Measurements from ENCODE around the gene PTF1A.

PTF1A gene, protein sequence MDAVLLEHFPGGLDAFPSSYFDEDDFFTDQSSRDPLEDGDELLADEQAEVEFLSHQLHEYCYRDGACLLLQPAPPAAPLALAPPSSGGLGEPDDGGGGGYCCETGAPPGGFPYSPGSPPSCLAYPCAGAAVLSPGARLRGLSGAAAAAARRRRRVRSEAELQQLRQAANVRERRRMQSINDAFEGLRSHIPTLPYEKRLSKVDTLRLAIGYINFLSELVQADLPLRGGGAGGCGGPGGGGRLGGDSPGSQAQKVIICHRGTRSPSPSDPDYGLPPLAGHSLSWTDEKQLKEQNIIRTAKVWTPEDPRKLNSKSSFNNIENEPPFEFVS

DNA sequence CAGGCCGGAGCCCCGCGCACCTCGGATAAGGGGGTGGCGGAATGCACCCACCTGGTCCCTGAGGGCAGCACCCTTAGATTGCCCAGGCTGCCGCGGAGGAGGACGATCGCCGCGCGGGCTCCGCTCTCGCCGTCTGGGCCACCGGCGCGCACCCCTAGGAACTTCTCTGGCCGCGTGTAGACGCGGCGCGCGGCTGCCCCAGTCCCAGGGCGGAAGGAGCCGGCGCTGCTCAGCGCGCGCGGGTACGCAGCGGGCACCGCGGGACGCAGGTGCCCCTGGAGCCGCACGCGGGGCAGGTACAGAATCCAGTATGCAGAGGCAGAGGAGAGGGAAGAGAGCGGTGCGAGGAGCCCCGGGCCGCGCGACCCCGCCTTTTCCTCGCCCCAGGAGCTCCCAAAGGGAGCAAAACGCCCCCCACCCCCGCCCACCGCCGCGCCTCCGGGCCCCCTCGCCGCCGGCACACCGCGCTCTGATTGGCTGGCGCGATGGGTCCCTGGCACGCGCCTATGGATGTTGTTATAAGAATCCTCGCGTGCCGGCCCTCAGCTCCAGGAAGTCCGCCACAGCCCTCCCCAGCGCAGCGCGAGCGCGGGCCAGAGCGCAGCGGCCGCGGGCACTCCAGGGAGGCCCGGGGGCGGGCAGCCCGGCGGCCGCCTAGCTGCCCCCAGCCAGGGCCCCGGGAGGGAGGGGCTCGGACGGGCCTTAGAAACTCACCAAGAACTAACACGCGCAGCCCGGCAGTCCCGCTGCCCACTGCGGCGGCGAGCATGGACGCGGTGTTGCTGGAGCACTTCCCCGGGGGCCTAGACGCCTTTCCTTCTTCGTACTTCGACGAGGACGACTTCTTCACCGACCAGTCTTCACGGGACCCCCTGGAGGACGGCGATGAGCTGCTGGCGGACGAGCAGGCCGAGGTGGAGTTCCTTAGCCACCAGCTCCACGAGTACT lies at the start of gene PTF1A:
TSS of gene PTF1A (plus strand) at position 549 of the 948 bp plus-strand sequence. CDS start at position 768, 219 bp downstream.
- no peak for DNase-seq

DNA sequence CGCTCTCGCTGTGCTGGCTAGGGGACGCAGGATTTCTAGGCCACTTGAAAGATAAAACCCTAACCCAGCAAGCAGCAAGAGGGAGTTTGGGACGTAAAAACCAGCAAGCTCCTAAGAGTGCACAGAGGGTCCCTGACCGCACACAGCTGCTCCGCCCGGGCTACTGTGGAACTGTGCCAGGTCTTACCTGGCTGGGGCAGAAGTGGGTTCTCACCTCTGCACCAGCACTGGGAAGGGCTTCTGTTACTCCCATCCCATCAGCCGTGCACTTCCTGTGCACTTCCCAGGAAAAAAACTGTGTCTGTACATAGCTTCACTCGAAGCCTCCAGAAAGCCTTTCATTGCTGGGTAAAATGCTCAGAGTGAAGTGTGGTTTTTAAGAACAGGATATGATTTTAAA lies 45.9 kb upstream of the PTF1A start:
- no peak for DNase-seq

- no peak for DNase-seq
Observed at GRCh38 chr10:23147035-23147434, 45.1 kb upstream of the PTF1A start.

GRCh38 chr10:23148214-23148613 lies 43.9 kb upstream of the PTF1A start:
- DNase-seq = no peak

- DNase-seq = no peak
Observed at GRCh38 chr10:23150091-23150490, 42.0 kb upstream of the PTF1A start.

DNA sequence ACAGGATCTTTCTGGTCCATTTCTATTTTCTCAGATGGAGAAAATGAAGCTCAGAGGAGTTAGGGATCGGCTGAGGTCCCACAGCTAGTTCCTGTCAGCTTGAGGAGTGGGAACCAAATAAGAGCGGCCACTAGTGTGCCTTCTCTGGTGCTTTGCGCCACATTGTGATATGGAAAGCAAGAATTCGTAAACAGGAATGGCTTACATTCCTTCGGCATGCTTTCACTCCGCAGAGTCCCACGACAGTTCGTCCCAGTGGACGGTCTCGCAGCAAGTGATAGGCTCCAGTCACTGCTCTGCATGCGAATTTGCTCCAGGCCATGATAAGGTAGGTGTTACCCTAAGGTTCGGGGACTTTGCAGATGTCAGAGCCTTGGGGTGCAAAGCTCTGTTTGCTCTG lies 41.5 kb upstream of the PTF1A start:
- no peak for DNase-seq

DNA sequence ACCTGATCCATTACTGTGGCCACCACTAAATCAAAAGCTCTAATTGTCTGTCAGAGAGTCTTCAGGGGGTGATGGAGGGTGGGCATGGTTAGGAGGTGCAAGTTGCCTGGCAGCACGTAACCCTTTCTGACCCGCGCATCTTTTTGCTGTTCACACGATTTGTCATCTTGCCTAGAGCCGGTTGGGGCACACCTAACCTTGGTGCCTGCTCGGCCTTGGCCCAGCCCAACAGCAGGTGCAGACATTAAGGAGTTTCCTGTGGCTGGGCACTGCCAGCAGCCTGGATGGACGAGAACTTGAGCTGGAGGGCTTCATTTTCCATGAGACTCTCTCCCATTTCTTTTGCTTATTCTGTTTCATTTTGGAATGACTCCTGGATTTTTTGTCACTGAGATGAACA lies 41.0 kb upstream of the PTF1A start:
- no peak for DNase-seq

- DNase-seq = no peak
Observed at GRCh38 chr10:23155169-23155568, 36.9 kb upstream of the PTF1A start.

GRCh38 chr10:23156447-23157150 lies 35.5 kb upstream of the PTF1A start:
- DNase-seq = no peak

DNA sequence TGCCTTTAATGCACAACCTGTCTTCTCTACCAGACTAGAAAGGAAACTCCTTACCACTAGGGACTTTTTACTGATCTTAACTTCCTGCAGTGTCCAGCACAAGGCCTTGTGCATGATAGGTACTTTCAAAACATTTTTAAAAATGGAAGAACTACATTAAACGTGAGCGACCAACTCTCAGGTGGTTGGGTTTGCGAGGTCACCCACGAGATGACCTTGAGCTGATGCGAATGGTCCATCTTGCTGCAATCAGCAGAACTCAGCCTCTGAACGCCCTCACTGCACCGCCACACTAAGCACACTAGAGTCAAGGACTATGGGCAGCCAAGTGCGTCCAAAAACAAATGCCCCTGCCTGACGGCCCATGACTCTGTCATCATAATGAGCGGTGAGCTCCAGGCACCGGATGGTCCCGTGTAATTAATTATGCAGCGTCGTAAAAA lies 34.9 kb upstream of the PTF1A start:
- no peak for DNase-seq

GRCh38 chr10:23157691-23158369 lies 34.3 kb upstream of the PTF1A start:
- no peak for DNase-seq

DNA sequence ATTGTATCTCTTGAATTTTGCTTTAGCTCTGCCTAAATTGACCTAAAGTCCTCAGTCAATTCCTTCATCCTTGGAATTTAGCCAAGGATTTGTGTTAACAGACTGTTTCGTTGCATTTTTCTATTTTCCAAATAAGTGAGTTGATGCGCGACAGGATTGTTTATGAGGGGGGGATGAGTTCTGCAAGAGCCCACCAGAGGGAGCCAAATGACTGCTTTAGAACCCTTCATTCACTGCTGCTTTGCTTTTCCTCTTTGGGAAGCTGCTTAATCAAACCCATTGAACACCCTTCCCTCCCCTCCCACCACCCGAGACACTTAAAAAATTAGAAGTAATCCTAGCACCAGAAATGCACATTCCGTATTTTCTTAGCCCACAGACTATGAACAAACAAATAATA lies 33.7 kb upstream of the PTF1A start:
- peak; percentile 31 for DNase-seq

GRCh38 chr10:23171232-23171876 lies 20.8 kb upstream of the PTF1A start:
- no peak for DNase-seq

DNA sequence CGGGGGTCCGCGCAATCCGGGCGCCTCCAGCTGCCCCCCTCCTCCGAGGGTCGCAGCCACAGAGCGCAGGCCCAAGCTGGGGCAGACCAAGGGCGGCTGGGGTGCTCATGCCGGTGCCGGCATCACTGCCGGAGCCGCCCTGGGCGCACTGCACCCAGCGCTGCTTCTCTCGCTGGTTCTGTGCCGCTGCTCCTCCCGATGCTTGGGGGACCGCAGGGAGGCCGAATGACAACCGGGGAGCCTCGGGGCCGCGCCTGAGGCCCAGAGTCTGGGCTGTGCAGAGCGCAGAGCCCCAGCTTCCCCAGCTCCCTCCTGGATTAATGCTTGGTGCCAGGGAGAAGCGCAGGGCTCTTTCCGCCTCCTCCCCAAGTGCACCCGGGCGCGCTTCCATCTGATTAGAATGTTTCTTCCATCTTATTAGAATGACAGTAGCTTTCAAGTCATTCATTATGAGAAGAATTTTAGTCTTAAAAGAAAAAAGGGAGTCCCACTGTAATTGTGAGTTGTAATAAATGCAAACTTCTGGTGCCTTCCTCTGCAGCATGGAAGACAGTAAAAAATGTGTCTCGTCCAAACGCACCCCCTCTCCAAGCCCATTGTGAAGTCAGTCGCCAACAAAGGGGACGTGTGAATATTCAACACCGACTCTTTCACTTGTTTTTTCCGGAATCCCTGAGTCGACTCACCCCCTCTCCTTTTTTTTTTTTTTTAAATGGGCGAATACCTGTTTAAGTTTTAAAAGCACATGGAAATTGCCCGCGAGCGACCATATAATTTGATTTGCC lies 19.5 kb upstream of the PTF1A start:
- no peak for DNase-seq

DNA sequence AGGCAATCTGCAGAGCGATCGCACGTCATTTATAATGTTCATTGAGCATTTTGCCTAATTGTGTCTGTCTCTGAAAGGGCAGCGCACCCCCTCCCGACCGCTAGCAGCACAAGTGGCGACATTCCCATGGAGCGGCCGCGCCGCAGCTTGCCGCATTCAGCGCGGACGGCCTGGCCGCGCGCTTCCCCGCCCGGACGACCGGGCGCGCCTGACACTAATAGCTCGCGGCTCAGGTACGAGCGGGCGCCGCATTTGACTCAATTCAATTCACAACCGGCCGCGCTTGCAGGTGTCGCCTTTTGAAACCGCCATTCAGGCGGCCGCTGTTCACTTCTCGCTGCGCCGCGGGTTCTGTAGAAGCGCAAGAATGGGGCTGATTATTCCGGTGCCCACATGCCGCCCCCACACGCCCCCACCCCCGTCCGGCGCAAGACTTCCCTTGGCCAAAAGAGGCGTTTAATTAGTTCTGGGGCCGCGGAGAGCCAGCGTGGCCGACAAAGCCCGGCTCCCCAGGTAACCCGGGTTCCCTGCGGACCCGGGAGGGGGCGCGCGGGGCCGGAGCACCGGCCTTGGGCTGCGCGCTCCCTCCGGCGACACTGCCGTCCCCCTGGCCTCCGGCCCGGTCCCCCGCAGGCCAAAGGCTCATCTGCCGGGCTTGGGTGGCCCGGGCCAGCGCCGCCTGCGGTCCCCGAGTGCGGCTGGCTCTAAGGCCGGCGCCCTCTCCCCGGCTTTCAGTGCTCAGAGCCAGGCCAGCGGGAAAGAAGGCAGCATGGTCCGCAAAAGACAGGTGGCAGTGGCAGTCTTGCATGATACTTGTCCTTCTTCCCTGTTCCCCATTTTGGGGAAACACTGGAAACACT lies 18.7 kb upstream of the PTF1A start:
- no peak for DNase-seq

- no peak for DNase-seq
Observed at GRCh38 chr10:23174074-23174976, 17.8 kb upstream of the PTF1A start.

GRCh38 chr10:23174977-23175512 lies 17.1 kb upstream of the PTF1A start:
- DNase-seq = no peak

GRCh38 chr10:23186178-23186577 lies 5.9 kb upstream of the PTF1A start:
- DNase-seq = no peak

DNA sequence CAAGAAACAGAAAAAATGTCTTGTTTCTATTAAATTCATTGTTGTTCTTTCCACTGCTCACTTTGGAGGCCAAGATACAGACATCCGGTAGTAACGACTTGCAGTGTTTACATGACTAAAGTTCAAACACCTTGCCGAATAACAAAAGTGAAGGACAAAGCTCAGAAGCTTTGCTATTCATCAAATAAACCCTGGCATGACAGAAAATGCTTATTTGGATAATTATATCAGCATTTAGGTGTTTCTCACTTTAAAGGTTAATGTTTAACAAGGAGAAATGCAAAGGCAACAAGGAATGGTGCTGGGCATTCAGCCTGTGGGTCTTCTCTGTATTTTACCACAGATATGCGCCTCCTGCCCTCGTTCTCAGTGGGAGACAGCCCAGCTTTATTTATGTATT lies 5.4 kb upstream of the PTF1A start:
- no peak for DNase-seq
